SW480 (cell line): ENCODE measurements around the gene HTT-AS.
"Not testable (repeated sequence)": the region's sequence is repeated elsewhere in the genome, so short reads cannot be mapped to it uniquely, and the experiment has no call there.

Source experiments
- DNase-seq: peaks from one replicate; pipeline ENCODE4 v3.0.0-alpha.2; 2016; ENCODE audit warnings: low spot score

The HTT-AS gene

GRCh38 chr4:3051141-3051897 is 23.0 kb downstream of the HTT-AS start:
- not testable (repeated sequence) for DNase-seq

DNA sequence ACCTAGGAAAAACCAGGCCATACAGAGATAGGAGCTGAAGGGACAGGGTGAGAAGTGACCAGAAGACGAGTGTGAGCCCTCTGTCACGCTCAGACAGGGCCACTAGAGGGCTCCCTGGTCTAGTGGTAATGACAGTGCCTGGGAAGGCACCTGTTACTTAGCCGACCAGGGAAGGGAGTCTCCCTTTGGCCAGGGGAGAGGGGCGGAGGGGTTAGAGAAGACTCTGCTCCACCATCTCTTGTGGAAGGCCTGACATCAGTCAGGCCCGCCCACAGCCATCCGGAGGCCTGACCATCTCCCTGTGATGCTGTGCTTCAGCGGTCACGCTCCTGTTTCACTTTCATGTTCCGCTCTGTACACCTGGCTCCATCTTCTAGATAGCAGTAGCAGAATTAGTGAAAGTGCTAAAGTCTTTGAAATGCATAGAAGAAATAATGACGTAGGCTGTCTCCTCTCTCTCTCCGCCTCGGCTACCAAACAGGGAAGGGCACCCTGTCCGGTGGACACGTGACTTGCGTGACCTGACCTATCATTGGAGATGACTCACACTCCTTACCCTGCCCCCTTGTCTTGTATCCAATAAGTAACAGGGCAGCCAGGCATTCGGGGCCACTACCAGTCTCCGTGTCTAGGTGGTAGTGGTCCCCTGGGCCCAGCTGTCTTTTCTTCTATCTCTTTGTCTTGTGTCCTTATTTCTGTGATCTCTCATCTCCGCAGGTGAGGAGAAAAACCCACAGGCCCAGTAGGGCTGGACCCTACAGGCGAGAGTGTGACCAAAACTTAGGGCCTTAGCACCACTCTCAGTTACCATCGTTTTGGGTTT is 26.7 kb downstream of the HTT-AS start:
- peak; percentile 61 for DNase-seq

- no peak for DNase-seq
These were observed 27.7 kb downstream of the HTT-AS start for GRCh38 chr4:3046623-3047022.

DNA sequence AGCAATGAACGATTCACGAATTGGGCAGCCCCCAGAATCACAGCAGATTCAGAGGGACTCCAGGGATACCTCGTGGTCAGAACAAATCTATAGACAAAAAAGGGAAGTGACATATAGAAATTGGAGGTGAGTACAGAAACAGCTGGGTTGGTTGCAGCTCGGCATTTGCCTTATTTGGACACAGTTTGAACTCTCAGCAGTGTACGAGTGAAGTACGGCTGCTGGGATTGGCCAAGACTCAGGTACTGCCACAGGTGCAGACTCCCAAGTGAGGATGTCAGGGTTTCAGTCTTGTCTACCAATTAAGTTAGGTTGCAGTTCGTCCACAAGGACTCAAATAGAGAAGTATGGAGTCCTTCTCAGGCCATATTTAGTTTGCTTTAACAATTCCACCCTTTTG is 28.2 kb downstream of the HTT-AS start:
- no peak for DNase-seq

DNA sequence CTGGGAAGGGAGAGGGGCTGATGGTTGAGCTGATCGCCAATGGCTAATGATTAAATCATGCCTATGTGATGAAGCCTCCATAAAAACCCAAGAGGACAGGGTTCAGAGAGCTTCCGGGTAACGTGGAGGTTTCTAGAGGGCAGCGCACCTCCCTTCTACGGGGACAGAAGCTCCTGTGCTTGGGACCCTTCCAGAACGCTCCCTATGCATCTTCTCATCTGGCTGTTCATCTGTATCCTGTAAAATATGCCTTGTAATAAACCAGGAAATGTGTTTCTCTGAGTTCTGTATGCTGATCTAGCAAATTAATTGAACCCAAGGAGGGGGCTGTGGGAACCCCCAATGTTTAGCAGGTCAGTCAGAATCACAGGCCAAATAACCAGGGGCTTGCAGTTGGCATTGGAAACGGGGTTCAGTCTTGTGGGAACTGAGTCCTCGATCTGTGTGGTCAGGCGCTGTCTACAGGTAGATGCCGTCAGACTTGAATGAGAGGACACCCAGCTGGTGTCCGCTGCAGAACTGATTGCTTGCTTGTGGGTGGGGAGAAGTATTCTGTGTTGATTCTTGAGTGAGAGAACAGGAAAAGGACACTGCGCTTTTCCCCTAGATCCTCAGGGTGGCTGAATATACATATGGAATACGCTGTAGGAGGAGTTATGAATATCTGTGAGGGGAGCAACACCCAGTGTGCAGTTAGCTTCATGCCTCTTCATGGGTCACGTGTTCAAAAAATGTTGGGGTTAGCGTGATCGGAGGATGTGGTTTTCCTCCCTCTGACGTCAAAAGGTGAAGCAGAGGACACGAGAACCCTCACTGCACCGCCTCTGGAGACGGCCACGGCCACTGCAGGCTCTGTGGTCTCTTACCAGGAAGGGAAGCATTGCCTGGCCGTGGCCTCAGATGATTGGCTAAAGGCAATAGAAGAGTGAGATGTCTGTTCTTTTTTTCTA is 29.2 kb downstream of the HTT-AS start:
- peak; percentile 49 for DNase-seq

DNA sequence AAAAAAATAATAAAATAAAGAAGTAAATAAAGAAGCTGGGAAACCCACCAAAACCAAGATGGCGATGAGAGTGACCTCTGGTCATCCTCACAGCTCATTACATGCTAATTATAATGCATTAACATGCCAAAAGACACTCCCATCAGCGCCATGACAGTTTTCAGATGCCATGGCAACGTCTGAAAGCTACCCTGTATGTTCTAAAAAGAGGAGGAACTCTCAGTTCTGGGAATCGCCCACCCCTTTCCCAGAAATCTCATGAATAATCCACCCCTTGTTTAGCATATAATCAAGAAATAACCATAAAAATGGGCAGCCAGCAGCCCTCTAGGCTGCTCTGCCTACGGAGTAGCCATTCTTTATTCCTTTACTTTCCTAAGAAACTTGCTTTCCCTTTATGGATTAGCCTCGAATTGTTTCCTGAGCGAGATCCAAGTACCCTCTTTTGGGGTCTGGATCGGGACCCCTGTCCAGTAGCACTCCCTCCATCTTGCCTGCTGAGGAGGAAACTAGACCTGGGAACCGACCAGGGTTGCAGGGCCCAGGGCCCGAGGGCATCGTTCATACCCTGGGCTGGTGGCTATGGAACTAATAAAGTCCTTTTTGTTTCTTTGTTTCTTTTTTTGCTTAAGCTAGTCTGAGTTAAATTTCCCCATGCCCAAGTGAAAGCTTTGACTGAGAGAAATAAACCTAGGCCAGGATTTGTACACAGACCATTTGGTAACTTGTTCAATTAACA is 30.9 kb downstream of the HTT-AS start:
- no peak for DNase-seq

GRCh38 chr4:3042226-3042625 is 32.1 kb downstream of the HTT-AS start:
- DNase-seq: no peak

DNA sequence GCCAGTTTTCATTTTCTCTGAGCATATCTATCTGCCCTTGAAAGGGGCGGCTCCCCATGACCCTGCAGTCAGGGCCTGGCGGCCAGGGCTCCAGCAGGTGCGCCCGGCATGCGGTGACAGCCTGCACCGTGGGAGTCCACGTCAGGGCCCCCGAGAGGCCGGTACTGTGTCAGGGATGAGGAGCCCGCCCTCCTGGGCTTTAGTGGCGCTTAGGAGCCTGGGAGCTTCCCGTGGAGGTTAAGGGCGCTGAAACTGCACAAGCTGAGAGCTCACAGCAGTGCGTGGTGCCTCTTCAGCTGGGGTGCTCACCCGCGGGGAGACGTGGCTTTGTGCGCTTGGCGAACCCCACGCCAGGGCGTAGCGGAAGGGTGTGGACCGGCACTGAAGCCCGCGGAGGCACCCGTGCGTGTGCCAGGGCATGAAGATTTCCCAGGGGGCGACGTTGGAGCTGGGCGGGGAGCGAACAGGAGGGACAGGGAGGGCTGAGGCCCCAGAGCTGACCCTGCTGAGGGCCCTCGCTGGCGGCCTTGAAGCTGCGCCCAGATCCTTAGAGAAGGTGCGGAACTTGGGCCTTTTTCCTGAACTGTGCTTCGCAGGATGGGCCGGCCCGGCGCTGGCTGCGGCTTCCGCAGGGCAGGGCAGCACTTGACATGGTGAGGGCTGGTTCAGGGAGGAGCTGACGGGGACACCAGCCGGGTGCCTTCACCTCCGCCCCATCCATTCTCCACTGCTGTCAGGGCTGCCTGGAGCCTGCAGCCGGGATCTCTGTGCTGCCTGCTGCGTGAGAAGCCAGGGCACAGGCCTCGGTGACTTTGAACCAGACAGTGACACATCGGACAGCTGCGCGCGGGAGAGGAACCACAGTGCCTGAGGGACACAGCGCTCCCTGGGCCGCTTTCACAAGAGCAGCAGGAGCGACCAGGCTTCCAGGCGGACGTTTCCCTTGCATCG is 32.9 kb downstream of the HTT-AS start:
- peak; percentile 81 for DNase-seq

DNA sequence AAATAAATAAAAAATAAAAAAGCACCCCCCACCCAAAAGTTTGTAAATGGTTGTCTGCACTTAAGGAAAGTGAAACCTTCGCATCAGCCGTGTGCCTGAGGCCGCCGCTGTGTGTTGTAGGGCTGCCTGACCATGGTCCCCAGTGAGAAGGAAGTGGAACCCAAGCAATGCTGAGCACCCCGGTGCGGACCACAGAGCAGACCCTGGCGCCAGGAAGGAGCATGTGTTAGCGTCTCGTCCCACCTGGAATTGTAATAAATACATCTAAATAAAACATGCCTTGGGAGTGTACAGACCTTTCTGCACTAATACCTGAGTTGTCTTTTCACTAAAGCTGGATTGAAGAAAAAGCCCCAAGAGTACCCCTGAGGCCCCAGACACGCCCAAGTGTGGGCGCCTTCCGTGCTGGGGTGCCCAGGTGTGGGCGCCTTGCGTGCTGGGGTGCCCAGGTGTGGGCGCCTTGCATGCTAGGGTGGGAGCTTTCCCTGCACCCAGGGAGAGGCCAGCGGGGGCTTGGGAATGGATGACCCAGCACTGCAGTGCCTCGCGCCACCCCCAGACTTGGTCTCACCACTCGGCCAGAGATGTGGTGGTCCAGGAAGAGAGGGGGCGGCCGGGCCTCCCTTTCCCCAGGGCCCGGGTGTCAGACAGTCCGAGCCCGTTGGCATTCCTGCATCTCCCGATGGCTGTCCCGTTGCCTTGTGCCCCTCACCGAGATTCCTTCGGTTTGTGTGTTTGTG is 33.7 kb downstream of the HTT-AS start:
- no peak for DNase-seq

- DNase-seq: no peak
These were observed 34.5 kb downstream of the HTT-AS start for GRCh38 chr4:3039706-3040366.

DNA sequence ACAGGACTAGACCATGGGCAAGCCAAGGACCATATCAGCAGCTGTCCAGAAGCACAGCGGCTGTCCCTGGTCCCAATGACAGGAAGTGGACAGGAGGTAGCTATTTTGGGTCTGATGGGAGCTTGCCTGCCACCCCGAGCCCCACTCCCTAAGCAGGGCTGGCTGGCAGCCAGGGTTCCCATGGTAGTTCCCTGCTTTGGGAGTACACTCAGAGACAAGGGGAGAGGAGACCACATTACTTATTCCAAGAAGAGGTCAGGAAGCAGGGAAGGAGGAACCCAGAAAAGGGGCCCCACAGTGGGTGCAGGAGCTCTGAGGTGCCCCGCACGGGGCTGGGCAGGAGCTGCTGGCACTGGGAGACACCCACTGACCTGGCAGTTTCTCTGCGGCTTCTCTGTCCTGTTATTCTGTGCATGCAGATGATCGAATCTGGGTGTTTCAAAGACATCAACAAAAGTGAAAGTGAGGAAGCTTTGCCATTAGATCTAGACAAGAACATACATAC is 36.3 kb downstream of the HTT-AS start:
- DNase-seq: no peak

- no peak for DNase-seq
These were observed 38.0 kb downstream of the HTT-AS start for GRCh38 chr4:3036131-3036952.

DNA sequence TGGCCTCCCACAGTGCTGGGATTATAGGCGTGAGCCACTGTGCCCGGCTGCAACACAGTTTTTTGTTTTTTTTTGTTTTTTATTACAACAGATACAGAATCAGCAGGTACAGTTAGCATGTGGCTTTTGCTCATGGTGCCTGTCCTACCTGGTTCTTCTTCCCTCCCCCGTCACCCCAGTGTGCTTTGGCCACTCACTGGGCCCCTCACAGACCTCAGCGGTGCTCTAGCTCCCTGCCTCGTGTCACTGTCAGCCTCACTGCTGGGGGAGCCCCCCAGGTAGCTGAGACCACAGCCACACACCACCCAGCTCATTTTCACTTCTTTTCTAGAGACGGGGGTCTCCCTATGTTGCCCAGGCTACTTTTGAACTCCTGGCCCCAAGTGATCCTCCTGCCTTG is 38.7 kb downstream of the HTT-AS start:
- DNase-seq: no peak

- DNase-seq: no peak
These were observed 39.1 kb downstream of the HTT-AS start for GRCh38 chr4:3035249-3035648.

GRCh38 chr4:3034231-3034630 is 40.1 kb downstream of the HTT-AS start:
- DNase-seq: no peak

- no peak for DNase-seq
These were observed 42.8 kb downstream of the HTT-AS start for GRCh38 chr4:3031357-3032082.
